C1 segment of cervical spinal cord (tissue), 14 donors: ENCODE data around the gene RLBP1.

Source experiments
- DNase-seq, 14 donors: peaks; one replicate each; lab custom pipeline; 2025; lab: John Stamatoyannopoulos, UW

The RLBP1 gene

DNA sequence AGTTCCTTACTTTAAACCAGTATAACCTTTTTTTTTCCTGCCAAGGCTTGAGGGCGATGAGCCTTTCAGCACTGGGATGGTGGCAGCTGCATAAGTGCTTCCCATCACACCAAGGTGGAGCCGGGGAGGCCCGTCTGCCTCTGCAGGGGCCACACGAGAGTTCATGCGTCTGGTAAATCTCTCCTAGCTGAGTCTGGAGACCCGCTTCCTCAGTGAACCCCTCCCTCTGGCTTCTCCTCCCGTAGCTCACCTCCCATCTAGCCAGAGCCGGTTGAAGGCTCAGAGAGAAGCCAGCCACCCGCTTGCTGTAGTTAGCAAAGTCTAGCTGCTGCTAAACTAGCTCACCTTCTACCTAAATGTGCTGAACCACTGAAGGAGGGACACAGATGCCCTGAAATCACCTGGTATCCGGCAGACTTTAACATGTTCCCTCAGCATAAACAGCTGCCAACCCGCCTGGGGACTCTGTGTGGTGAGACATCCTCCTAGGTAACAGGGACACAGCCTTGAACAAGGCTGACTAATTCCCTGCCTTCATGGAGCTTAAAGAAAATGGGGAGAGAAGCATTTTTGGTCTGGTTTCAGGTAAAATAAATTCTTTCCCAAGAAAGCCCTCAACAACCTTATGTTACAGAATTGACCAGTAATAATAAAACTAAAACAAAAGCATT lies 42.9 kb downstream of the RLBP1 start:
- no peak for DNase-seq

DNA sequence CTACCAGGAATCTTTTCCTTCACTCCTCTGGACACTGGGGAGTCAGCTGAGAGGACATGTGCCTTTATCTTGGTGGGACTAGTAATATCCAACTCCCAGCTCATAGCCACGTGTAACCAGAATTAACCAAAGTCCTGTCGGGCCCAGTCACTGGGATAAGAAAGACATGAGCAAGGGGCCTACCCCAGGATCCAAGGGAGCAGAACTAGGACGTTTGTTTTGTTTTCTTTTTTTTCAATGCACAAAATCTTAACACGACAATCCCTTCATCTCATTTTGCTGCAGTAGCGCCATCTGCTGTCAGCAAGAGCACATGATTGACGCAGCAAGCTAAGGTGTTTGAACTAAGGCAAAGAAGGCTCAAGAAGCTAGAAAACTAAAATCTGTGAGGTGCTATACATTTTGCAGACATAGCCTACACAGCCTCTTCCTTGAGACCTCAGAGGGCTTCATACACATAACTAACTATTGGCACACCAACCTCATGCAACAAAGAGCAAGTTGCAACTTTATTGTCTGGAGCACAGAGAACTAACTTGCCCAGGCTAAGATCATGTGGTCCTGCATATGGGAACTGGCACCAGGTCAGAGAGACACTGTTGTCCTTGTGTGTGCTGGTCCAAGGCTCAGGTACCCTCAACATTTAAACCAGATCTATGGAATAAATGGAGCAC lies 43.6 kb downstream of the RLBP1 start:
- peak in 10 of 14 donors; percentile 17 to 66 (median 38) for DNase-seq

DNA sequence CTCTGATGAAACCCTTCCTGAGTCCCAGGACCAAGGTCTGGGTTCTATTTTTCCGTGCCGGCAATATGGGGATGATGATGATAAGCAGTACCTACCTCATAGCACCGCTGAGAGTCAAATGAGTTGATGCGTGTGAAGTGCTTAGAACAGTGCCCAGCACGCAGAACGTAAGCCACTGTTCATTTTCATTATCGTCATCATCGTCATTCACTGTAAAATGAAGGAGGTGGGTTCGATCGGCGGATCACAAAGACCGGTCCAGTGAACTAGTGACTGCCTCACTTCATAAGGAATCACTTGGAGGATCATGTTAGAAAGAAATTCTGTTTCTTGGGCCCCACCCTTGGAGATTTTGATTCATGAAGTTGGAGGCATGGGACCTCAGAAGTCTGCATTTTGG lies 44.3 kb downstream of the RLBP1 start:
- no peak for DNase-seq

DNA sequence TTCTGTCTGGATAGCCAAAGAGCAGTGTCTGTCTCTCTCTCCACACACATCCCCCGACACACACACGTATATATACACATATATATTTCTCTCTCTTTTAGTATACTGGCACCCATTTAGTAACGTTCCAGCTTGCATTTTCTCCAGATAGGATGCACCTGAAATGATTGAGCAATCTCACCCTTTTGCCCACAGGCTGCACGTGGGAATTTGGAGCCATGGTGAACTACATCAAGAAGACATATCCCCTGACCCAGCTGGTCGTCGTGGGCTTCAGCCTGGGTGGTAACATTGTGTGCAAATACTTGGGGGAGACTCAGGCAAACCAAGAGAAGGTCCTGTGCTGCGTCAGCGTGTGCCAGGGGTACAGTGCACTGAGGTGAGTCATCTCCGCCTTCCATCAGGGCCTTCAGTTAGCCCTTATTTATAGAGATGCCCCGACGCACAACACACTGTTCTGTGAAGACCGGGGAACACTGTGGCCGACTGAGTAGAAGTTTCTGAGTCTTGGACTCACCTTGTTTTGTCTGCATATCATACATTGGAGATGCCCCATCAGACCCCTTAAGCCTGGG lies 45.7 kb downstream of the RLBP1 start:
- DNase-seq, result no peak

DNA sequence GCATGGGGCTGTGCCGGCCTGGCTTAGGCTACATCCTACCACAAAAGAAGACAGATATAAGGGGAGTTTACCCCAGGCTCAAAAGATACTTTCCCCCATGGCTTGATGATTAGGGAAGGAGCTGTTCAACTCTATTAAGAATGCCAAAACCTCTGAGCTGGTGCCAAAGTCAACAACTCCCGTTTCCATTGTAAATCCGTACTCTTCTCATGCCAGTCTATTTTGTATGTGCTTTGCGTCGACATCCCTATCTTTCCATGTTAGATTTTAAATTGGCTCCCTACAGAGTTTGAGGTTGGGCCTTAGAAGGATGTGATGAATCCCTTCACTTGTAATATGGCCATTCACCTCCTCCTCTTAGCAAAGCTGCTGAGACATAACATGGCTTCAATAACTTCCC lies 46.9 kb downstream of the RLBP1 start:
- no peak for DNase-seq

DNA sequence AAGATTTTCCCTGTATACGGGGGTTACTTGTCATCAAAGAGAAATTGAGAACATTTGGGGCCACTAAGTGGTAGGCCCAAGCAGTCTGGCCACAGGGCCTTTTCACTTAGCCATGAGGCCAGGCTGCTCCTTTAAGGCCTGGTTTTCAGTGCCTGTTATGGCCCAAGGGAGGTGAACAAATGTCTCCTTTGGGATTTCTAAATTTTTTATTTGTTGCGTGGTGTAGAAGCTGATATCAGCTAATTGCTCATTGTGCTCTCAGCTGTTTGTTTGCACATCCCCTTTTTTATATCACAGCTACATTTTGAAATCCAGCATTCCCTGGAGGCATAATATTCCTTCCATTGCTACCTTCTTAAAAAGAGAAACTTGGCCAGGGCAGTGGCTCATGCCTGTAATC lies 48.5 kb downstream of the RLBP1 start:
- no peak for DNase-seq

DNA sequence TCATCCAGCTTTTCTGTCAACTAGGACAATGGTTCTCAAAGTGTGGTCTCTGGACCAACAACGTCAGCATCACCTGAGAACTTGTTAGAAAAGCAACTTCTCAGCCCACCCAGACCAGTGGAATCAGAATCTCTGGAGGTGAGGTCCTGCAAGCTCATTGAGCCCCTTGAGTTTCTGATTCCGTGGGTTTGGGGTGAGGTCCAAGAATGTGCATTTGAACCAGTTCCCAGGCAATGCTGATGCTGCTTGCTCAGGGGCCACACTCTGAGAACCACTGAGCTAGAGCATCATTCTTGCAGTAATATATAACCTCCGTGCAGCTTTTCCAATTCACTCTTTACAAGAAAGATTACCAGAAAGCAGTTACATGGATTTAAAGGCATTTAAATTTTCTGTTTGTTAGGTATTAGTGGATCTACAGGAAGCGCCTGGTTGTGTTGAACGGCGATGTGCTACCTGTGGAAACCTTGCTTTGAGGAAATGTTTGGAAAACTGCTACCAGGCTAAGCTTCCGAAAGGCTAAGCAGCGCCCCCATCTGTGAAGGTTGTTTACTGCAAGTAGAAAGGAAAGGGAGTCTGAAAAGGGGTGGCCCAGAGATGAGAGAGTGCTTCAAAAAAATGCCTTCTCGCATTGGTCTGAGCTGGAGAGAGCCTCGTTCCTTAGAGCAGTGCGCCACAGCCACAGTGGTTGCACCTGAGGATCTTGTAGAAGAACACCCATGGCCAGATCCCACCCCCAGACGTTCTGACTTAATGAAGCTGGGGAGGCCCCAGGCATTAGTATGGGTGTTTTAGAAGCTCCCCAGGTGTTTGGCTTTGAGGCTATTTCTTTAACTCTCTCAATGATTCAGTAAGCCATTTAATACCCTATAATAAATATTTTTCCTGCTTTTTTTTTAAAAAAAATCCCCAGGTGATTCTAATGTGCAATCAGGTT lies 50.0 kb downstream of the RLBP1 start:
- DNase-seq, result peak in 7 of 14 donors; percentile 7 to 30 (median 22)

DNA sequence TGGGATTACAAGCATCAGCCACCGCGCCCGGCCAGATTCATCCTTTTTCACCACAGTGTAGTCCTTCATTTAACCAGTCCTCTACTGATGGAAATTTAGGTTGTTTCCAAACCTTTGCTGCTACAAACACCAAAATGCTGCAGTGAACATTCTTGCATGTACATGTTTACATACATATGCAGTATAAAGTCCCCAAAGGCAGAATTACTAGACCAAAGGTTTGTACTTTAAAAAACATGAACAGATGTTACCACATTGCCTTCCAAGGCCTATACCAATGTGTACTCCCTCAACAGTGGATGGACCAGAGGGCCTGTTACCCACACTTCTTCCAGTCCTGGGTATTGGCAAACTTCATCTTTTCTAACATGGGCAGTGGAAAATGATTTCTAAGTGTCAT lies 51.0 kb downstream of the RLBP1 start:
- DNase-seq, result no peak

DNA sequence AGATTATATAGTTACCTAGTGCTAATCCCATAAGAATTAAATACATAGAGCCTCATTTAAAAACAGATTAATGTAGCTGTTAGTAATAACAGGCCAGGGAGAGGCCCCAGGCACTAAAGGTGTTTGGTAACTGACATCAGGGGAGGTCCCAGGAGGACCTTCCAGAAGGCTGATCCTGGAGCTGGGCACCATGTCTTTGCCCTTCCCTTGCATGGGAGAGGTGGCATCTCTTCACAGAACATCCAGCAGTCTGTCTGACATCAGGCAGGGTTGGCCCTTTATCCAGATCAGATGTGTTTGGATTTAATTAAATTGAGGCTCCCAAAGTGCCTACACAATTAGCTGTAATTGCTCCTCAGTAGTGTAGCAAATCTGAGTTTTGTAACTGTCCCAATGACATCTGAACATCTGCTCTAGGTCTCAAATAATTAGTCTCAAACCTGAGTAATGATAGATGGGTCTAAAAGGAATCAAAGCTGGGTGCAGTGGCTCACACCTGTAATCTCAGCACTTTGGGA lies 53.0 kb downstream of the RLBP1 start:
- DNase-seq, result no peak

DNA sequence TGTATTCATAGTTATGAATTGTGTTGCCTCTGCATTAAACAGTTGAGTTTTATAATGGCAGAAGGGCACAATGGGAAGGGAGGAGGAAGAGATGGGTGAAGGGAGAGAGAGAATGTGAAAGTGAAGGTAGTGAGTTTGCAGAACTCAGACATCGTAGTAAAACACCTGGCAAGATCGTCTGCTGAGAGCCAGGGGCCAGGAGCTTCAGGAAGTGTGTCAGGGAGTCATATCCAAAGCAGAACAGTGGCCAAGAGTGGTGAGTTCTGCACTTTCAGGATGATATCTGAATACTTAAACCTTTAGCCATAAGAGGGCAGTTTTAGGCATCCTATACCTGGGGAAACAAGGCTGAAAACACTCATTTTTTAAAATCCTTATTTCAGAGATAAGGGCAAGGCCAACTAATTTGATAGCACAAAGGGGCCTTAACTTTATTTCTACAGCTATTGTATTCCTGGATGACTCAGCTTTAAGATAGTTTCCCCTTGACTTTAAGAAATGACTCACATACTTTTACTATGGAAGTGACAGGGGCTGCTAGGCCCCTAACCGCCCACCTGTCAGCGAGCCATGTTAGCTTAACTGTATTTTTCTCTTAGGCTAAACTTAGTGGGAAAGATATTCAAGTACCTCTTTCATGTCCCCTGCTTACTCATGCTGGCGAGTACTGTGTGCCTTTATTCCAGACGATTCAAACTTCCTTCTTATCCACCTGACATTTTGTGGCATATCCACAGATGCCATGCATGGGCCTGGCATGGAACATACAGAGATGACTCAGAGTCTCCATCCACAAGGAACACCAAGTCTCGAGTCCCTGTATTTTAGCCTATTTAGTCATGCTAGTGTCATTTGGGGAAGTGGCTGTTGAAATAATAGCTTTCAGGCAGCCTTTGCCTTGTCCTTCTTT lies 53.9 kb downstream of the RLBP1 start:
- peak in 1 of 14 donors; percentile 25 for DNase-seq

DNA sequence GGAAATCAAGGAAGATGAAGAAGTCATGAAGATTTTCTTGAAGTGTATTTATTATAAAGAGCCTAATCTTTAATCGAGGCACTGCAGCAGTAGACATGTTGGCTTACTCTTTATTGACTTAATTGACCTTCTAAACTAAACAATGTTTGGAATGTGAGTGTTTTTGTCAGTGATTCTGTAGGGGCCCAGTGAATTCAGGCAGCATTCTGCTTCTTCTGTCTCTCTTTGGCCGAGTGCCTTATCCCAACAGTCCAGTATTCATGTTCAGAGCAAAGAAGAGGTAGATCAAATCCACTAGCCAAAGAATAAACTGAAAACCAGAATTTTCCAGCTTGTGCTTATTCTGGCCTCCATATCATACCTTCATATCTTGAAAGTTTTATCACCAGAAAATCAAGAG lies 55.7 kb downstream of the RLBP1 start:
- no peak for DNase-seq

DNA sequence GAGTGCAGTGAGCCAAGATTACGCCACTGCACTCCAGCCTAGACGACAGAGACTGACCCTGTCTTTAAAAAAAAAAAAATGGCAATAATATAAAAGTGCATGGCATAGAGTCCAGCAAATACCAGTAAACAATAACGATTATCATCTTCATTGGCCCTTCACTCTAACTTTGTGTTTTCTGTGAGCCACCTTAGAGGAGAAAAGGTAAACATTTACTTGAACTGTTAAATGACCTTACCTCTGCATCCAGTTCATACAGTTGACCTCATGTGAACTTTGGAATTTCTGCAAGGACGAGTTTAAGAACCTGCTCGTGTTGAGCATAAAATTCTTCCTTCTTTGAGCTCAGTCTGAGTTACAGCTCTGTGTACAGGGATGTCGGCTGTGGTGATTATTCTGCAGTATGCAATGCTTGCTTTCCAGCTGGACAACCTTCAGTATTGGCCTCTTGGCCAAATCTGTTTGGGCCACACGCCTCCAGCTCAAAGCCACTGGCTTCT lies 56.6 kb downstream of the RLBP1 start:
- peak in 1 of 14 donors; percentile 68 for DNase-seq

DNA sequence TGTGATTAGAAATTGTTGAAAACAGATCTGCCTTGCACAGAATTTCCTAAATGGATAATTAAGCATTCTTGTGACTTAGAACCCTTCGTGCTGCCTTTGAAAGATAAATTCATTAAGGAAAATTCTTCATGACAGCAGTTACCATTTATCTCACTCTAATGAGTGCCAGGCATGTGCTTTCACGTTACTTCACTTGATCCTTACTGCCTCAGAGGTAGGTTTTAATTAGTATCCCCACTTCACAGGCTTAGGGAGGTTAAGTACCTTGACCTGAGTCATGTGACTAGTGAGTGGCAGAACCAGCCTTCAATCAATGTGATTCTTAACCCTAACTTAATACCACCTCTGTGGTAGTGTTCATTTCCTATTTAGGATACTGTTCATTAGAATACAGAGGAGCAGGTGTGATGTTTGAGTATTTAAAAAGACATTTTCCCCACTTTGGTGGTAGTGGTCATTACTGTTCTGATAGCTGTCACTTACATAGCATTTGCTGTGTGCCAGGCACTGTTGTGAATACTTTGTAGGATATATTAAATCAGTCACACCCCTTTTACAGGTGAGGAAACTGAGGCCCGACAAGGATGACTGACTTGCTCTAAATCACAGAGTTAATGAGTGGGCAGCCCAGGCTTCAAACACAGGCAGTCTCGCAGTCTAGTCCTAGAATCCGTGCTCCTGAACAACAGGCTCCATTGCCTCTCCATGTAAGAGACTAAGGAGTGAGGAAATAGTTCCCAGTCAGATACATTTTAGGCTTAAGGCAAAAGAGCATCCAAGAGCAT lies 57.9 kb downstream of the RLBP1 start:
- no peak for DNase-seq

DNA sequence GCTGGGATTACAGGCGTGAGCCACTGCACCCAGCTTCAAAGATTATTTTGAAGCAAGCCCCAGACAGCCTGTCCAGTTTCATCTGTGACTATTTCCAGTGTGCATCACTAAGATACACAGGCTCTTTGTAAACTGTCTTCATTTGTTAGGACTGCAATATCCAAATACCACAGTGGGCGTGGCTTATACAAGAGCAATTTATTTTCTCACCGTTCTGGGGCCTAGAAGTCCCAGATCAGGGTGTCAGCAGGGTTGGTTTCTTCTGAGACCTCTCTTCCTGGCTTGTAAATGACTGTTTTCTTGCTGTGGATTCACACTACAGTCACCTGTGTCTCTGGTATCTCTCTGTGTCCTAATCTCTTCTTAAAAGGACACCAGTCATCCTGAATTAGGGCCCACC lies 59.7 kb downstream of the RLBP1 start:
- DNase-seq, result no peak
